B cell (primary cell): ENCODE measurements around the gene TPCN2. TPM values are rescaled to one million over a fixed set of nuclear protein-coding genes. Genes with fewer than 3 reads are reported as not detected.
A peak's percentile ranks its signal among the peaks of the same experiment; 100 is the strongest.

Experiments used
- ATAC-seq: fragments of 200-7000 bp; cut with Tn5 transposase; one replicate; pipeline ENCODE4 v1.10.0; 2021; ENCODE audit warnings: low read depth, mild to moderate bottlenecking, moderate number of reproducible peaks, moderate library complexity
- CTCF ChIA-PET: fragments of 350-600 bp; sonication (Branson Sonifier 250); formaldehyde crosslinking; loops from one replicate; lab custom pipeline; 2021; ENCODE audit warnings: antibody characterized with exemption, inconsistent platforms; lab: Charles Lee
- POLR2A ChIA-PET: fragments of 350-600 bp; sonication (Branson Sonifier 250); formaldehyde crosslinking; loops from one replicate; lab custom pipeline; 2021; ENCODE audit warnings: antibody characterized with exemption; lab: Charles Lee
- DNase-seq: peaks from one replicate; pipeline ENCODE4 v3.0.0; 2013
- H2AFZ ChIP-seq: 2 replicates; pipeline ENCODE4 v1.6.1; 2012; ENCODE audit warnings: mild to moderate bottlenecking, low read depth, low read length; ENCODE audit not compliant: insufficient read depth, poor library complexity, severe bottlenecking
- H3K27ac ChIP-seq, 2 donors: 1 replicate in 1 of 2; 2 replicates in 1 of 2; pipeline ENCODE4 v1.5.1; 2012 to 2013; ENCODE audit warnings: low read length in 2 of 2, mild to moderate bottlenecking in 2 of 2, moderate library complexity in 1 of 2
- H3K27me3 ChIP-seq, 4 experiments: fragments of 200-600 bp in 1 of 4; sonication (generic) in 1 of 4; replicated peaks in 1 of 4; 1 replicate in 2 of 4; 2 replicates in 2 of 4; pipeline versions ENCODE4 v1.6.1 to v1.7.0; 2013 to 2016; ENCODE audit warnings: low read length in 3 of 4, mild to moderate bottlenecking in 2 of 4, mixed read lengths in 1 of 4, moderate library complexity in 1 of 4; ENCODE audit not compliant: insufficient read depth in 4 of 4, control insufficient read depth in 3 of 4; ENCODE audit errors: control extremely low read depth in 1 of 4
- H3K36me3 ChIP-seq, 2 experiments: replicated peaks in 1 of 2; 1 replicate in 1 of 2; 2 replicates in 1 of 2; pipeline versions ENCODE4 v1.6.1 to v1.7.1; 2013; ENCODE audit warnings: low read length in 1 of 2; ENCODE audit not compliant: insufficient read depth in 2 of 2, control insufficient read depth in 1 of 2; ENCODE audit errors: control extremely low read depth in 1 of 2, extremely low read depth in 1 of 2
- H3K4me1 ChIP-seq, 2 donors: fragments of 200-600 bp in 1 of 2; sonication (generic) in 1 of 2; 1 replicate in 1 of 2; 2 replicates in 1 of 2; pipeline versions ENCODE4 v1.5.1 to v1.6.1; 2013 to 2017; ENCODE audit warnings: low read length in 2 of 2; ENCODE audit not compliant: control insufficient read depth in 2 of 2, insufficient read depth in 2 of 2
- H3K4me2 ChIP-seq: replicated peaks from 2 replicates; pipeline ENCODE3; 2012; ENCODE audit warnings: mild to moderate bottlenecking, low read depth, low read length; ENCODE audit not compliant: poor library complexity, severe bottlenecking
- H3K4me3 ChIP-seq, 5 experiments: fragments of 200-600 bp in 1 of 5; sonication (generic) in 1 of 5; 1 replicate in 3 of 5; 2 replicates in 2 of 5; pipeline versions ENCODE4 v1.5.1 to v1.7.0; 2011 to 2016; ENCODE audit warnings: low read length in 4 of 5, mild to moderate bottlenecking in 4 of 5, low read depth in 2 of 5, control low read depth in 1 of 5, moderate library complexity in 1 of 5; ENCODE audit not compliant: insufficient read depth in 1 of 5; ENCODE audit errors: control extremely low read depth in 1 of 5, extremely low read depth in 1 of 5
- H3K79me2 ChIP-seq: fragments of 200-600 bp; sonication (generic); one replicate; pipeline ENCODE4 v1.6.0; 2016; ENCODE audit warnings: low read length; ENCODE audit not compliant: control insufficient read depth, insufficient read depth
- H3K9ac ChIP-seq: fragments of 200-600 bp; sonication (generic); 2 replicates; pipeline ENCODE4 v1.6.1; 2017; ENCODE audit warnings: mild to moderate bottlenecking, low read length, moderate library complexity
- H3K9me3 ChIP-seq, 3 donors: one replicate each; pipeline versions ENCODE4 v1.6.1 to v1.7.1; 2013; ENCODE audit warnings: low read length in 2 of 3; ENCODE audit not compliant: control insufficient read depth in 2 of 3, insufficient read depth in 1 of 3; ENCODE audit errors: control extremely low read depth in 1 of 3
- H4K20me1 ChIP-seq: 2 replicates; pipeline ENCODE4 v1.6.0; 2012; ENCODE audit warnings: mild to moderate bottlenecking, low read length; ENCODE audit not compliant: insufficient read depth, control insufficient read depth, poor library complexity, severe bottlenecking
- H3K27ac Mint-ChIP-seq: one replicate; pipeline ENCODE4 v1.8.0; 2021; ENCODE audit warnings: mixed read lengths
- H3K27me3 Mint-ChIP-seq: one replicate; pipeline ENCODE4 v1.8.0; 2021; ENCODE audit warnings: mixed read lengths
- H3K4me1 Mint-ChIP-seq: one replicate; pipeline ENCODE4 v1.8.0; 2021; ENCODE audit warnings: mixed read lengths
- H3K4me3 Mint-ChIP-seq: one replicate; pipeline ENCODE4 v1.8.0; 2021; ENCODE audit warnings: mixed read lengths
- H3K9me3 Mint-ChIP-seq: one replicate; pipeline ENCODE4 v1.8.0; 2022; ENCODE audit warnings: mixed read lengths; ENCODE audit not compliant: insufficient read depth
- EZH2 ChIP-seq: IDR thresholded peaks from 2 replicates; pipeline ENCODE4 v1.6.1; 2012; ENCODE audit warnings: borderline replicate concordance, low read depth, mild to moderate bottlenecking, moderate library complexity, low read length; ENCODE audit not compliant: insufficient read depth, poor library complexity, severe bottlenecking
- WGBS: methylation state at CpG from one replicate; pipeline ENCODE4 v1.1.5; 2013; ENCODE audit warnings: missing lambda C conversion rate; ENCODE audit not compliant: insufficient coverage; 5-methylcytosine and 5-hydroxymethylcytosine counted together
- intact Hi-C: fragments of 100-400 bp; cut with micrococcal nuclease; formaldehyde crosslinking; loops from one replicate; pipeline ENCODE4 v1.10.0; 2022
- polyA plus RNA-seq: library from polyadenylated mRNA; depleted of rRNA; stranded (reverse); fragments of >200 nt; gene quantifications from 2 replicates; pipeline ENCODE4 v1.2.3, GENCODE V29; 2012
- total RNA-seq, 2 donors: library from RNA; stranded (reverse); fragments of 120-200 nt in 1 of 2; gene quantifications; 1 replicate in 1 of 2; 2 replicates in 1 of 2; pipeline versions ENCODE4 v1.2.3 to v1.2.4, GENCODE V29; 2013 to 2022
- TF ChIP-seq, protein P1 (sequence below): fragments of 200-600 bp; IDR thresholded peaks from one replicate; pipeline ENCODE4 v1.8.0; 2022; ENCODE audit warnings: antibody characterized with exemption, mild to moderate bottlenecking

Gene TPCN2
- total and polyA plus RNA-seq, 2 donors (not counting 1 experiment from before 2014, with no cell fraction given) = 16.8 to 71.4 TPM

DNA sequence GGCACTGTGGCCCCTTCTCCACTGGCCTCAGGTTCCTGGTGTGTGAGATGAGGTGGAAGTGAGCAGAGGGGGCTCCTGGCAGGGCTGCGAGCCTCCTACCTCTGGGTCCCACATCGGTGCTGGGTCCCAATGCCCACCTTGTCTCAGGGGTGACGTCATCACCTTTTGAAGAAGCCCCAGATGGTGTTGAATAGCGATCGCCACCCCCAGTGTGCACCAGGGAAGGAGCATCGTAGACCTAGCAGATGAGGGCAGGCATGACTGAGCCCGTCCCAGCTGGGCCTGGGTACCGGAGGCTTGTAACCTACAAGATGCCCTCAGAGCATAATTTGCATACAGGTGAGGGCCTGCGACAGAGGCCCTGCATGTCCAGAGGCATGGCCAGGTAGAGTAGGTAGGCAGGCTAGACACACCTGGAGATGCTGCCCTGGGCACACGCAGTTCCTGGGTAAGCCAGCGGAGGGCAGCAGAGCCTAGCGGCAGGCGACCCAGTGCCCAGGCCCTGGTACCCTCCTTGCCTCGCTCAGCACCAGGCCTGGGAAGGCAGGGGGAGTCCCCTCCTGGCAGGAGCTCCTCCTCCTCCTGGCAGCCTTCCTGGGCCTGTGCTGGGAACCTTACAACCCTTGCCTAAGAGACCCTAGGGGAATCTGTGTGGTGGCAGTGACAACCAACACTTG is 52.5 kb downstream of the TPCN2 start:
- Mint-ChIP-seq H3K4me3 (no peak overlapping the region), H3K9me3 (no peaks in the 10 kb centered on the region), H3K27me3 (peaks cover 2% of the 10 kb centered on the region), H3K4me1 (peaks cover 2% of the 10 kb centered on the region), H3K27ac (no peak overlapping the region)
- H3K36me3 ChIP-seq = no peaks in the 10 kb centered on the region
- ATAC-seq = peak; percentile 98
- intact Hi-C loops = loop anchor here (1.0 to 2.0 kb wide), 2 partner anchors 198 to 569 kb away; no protein-coding TSS in a partner anchor
- TF ChIP-seq EZH2 = no peak
- TF ChIP-seq, protein P1, sequence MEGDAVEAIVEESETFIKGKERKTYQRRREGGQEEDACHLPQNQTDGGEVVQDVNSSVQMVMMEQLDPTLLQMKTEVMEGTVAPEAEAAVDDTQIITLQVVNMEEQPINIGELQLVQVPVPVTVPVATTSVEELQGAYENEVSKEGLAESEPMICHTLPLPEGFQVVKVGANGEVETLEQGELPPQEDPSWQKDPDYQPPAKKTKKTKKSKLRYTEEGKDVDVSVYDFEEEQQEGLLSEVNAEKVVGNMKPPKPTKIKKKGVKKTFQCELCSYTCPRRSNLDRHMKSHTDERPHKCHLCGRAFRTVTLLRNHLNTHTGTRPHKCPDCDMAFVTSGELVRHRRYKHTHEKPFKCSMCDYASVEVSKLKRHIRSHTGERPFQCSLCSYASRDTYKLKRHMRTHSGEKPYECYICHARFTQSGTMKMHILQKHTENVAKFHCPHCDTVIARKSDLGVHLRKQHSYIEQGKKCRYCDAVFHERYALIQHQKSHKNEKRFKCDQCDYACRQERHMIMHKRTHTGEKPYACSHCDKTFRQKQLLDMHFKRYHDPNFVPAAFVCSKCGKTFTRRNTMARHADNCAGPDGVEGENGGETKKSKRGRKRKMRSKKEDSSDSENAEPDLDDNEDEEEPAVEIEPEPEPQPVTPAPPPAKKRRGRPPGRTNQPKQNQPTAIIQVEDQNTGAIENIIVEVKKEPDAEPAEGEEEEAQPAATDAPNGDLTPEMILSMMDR = peak; percentile 99
- H3K79me2 ChIP-seq = no peaks in the 10 kb centered on the region
- peaks cover 0 to 3% of the 10 kb centered on the region in 2 donors for H3K4me1 ChIP-seq
- ChIA-PET CTCF (interaction anchor here (0.6 to 5.2 kb wide), 6 partner anchors 192 to 577 kb away, joined by 3 to 71 read pairs (median 4); no protein-coding TSS in a partner anchor), POLR2A (no interaction called here)
- no peak overlapping the region for H3K27ac ChIP-seq
- no peak overlapping the region for H2AFZ ChIP-seq
- no peaks in the 10 kb centered on the region for H4K20me1 ChIP-seq
- peaks cover 0 to 8% (median 2%) of the 10 kb centered on the region in 4 experiments for H3K27me3 ChIP-seq
- no peak overlapping the region for H3K9ac ChIP-seq
- 30% methylated on average over 14 of the region's 14 CpGs for WGBS
- H3K4me3 ChIP-seq = no peak overlapping the region
- DNase-seq = peak; percentile 83
- peaks cover 0 to 5% (median 0%) of the 10 kb centered on the region in 3 donors for H3K9me3 ChIP-seq
- no peak overlapping the region for H3K4me2 ChIP-seq
